Measurements from ENCODE around the gene SCN8A.

GRCh38 chr12:51625370-51625769, 34.3 kb downstream of the SCN8A start:
- TF ChIP-seq CTCF (IDR thresholded peaks at IDR 0.05) (no peak), POLR2A (IDR thresholded peaks at IDR 0.05) (no peak), POLR2AphosphoS5 (IDR thresholded peaks at IDR 0.05) (no peak)

Data from prostate gland (tissue), 2 donors.